ENCODE data around the gene RAB5A.
"Not testable (repeated sequence)": the region's sequence is repeated elsewhere in the genome, so short reads cannot be mapped to it uniquely, and the experiment has no call there.

The RAB5A gene

DNA sequence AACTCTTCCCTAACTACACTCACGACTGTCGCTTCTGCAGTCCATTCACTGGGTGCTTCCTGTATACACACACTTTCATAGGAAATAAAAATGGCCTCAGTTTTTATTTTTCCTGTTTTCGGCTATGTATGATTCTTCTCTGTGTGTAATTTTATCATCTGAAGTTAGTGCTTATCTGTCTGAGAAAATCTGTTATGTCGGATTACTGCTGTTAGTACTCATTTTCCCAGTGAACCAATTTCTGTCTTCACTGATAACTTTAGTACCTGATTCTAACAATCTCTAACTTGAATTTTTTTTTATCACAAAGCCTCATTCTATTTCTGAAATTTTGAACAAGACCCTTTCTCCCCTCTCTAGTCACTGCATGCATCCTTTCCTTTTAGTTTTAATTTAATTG lies 20.9 kb downstream of the RAB5A start:
- Histone ChIP-seq H3K14ac (ENCODE audit: low read length) (no peak overlapping the region), H2BK12ac (ENCODE audit: low read length) (no peak overlapping the region), H3K4me3 (ENCODE audit: low read depth, low read length) (no peak overlapping the region), H3K4ac (ENCODE audit: low read depth, low read length) (no peak overlapping the region), H3K4me1 (ENCODE audit: control insufficient read depth in 1 of 2, insufficient read depth in 2 of 2, low read length in 2 of 2) (no peaks in the 10 kb centered on the region), H3K27ac (ENCODE audit: low read depth, low read length) (no peak overlapping the region), H3K79me2 (ENCODE audit: control insufficient read depth, insufficient read depth, low read length, poor library complexity) (peaks cover 4% of the 10 kb centered on the region), H4K8ac (ENCODE audit: low read depth, low read length) (no peak overlapping the region), H2AFZ (ENCODE audit: insufficient read depth, low read length, poor library complexity) (no peak overlapping the region), H4K91ac (ENCODE audit: low read depth, low read length) (no peak overlapping the region), H2BK5ac (ENCODE audit: low read depth, low read length, poor library complexity) (no peak overlapping the region), H3K23ac (ENCODE audit: low read length) (no peak overlapping the region), H3K18ac (ENCODE audit: low read length) (no peak overlapping the region), H4K12ac (ENCODE audit: low read depth, low read length) (no peak overlapping the region), H2BK120ac (ENCODE audit: insufficient read depth, low read length, poor library complexity) (no peak overlapping the region), H2AK5ac (ENCODE audit: low read length) (no peak overlapping the region), H3K9me3 (ENCODE audit: insufficient read depth, low read depth, low read length) (no peaks in the 10 kb centered on the region), H3K4me2 (ENCODE audit: low read length) (no peak overlapping the region), H3K36me3 (ENCODE audit: control insufficient read depth in 1 of 2, insufficient read depth in 2 of 2, low read length in 2 of 2) (peaks cover 2 to 9% of the 10 kb centered on the region in 2 experiments), H3K9ac (ENCODE audit: low read length) (no peak overlapping the region), H3K27me3 (ENCODE audit: insufficient read depth, low read length) (no peaks in the 10 kb centered on the region), H3K79me1 (ENCODE audit: low read length) (no peaks in the 10 kb centered on the region)
- DNase-seq = no peak
- no CpG with 5 or more reads among the region's 4 CpGs for WGBS (ENCODE audit: extremely low coverage, insufficient coverage, insufficient read length)

DNA sequence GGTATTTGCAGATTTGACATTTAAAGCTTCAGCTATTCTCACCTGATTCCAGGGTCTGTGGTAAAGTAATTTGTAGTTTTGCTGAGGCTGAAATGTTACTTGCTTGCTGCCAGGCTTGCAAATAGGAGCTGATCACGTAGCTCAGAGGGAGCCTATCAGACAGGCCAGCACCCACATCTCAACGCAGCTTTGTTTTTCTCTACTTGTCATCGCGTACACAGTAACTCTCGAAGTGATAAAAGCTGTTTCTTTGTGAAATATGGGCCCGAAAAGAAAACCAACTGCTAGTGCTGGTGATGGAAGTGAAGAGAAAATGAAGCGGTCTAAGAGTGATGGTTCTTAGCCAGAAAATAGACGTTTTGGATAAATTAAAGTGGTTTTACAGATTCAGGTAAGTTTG lies 23.4 kb downstream of the RAB5A start:
- Histone ChIP-seq H3K36me3 (ENCODE audit: control insufficient read depth in 1 of 2, insufficient read depth in 2 of 2, low read length in 2 of 2) (peaks cover 9 to 16% of the 10 kb centered on the region in 2 experiments), H3K23ac (ENCODE audit: low read length) (no peak overlapping the region), H3K18ac (ENCODE audit: low read length) (no peak overlapping the region), H4K91ac (ENCODE audit: low read depth, low read length) (no peak overlapping the region), H3K14ac (ENCODE audit: low read length) (no peak overlapping the region), H2AFZ (ENCODE audit: insufficient read depth, low read length, poor library complexity) (no peak overlapping the region), H3K9me3 (ENCODE audit: insufficient read depth, low read depth, low read length) (no peaks in the 10 kb centered on the region), H4K12ac (ENCODE audit: low read depth, low read length) (no peak overlapping the region), H3K9ac (ENCODE audit: low read length) (no peak overlapping the region), H3K4me1 (ENCODE audit: control insufficient read depth in 1 of 2, insufficient read depth in 2 of 2, low read length in 2 of 2) (no peaks in the 10 kb centered on the region), H4K8ac (ENCODE audit: low read depth, low read length) (no peak overlapping the region), H2BK12ac (ENCODE audit: low read length) (no peak overlapping the region), H2AK5ac (ENCODE audit: low read length) (no peak overlapping the region), H3K79me2 (ENCODE audit: control insufficient read depth, insufficient read depth, low read length, poor library complexity) (peaks cover 4% of the 10 kb centered on the region), H3K4ac (ENCODE audit: low read depth, low read length) (no peak overlapping the region), H3K4me3 (ENCODE audit: low read depth, low read length) (no peak overlapping the region), H2BK120ac (ENCODE audit: insufficient read depth, low read length, poor library complexity) (no peak overlapping the region), H3K27ac (ENCODE audit: low read depth, low read length) (no peak overlapping the region), H3K79me1 (ENCODE audit: low read length) (no peaks in the 10 kb centered on the region), H3K27me3 (ENCODE audit: insufficient read depth, low read length) (no peaks in the 10 kb centered on the region), H3K4me2 (ENCODE audit: low read length) (no peak overlapping the region), H2BK5ac (ENCODE audit: low read depth, low read length, poor library complexity) (no peak overlapping the region)
- WGBS (ENCODE audit: extremely low coverage, insufficient coverage, insufficient read length) = no CpG with 5 or more reads among the region's 8 CpGs
- DNase-seq = no peak

- Histone ChIP-seq H2AK5ac (ENCODE audit: low read length) (no peak overlapping the region), H2BK12ac (ENCODE audit: low read length) (no peak overlapping the region), H3K27ac (ENCODE audit: low read depth, low read length) (no peak overlapping the region), H3K79me1 (ENCODE audit: low read length) (no peaks in the 10 kb centered on the region), H3K4ac (ENCODE audit: low read depth, low read length) (no peak overlapping the region), H2BK120ac (ENCODE audit: insufficient read depth, low read length, poor library complexity) (no peak overlapping the region), H3K36me3 (ENCODE audit: control insufficient read depth in 1 of 2, insufficient read depth in 2 of 2, low read length in 2 of 2) (peaks cover 15 to 16% of the 10 kb centered on the region in 2 experiments), H3K9me3 (ENCODE audit: insufficient read depth, low read depth, low read length) (no peaks in the 10 kb centered on the region), H3K23ac (ENCODE audit: low read length) (no peak overlapping the region), H4K12ac (ENCODE audit: low read depth, low read length) (no peak overlapping the region), H3K79me2 (ENCODE audit: control insufficient read depth, insufficient read depth, low read length, poor library complexity) (peaks cover 2% of the 10 kb centered on the region), H2AFZ (ENCODE audit: insufficient read depth, low read length, poor library complexity) (no peak overlapping the region), H4K8ac (ENCODE audit: low read depth, low read length) (no peak overlapping the region), H3K18ac (ENCODE audit: low read length) (no peak overlapping the region), H3K4me1 (ENCODE audit: control insufficient read depth in 1 of 2, insufficient read depth in 2 of 2, low read length in 2 of 2) (no peaks in the 10 kb centered on the region), H3K14ac (ENCODE audit: low read length) (no peak overlapping the region), H2BK5ac (ENCODE audit: low read depth, low read length, poor library complexity) (no peak overlapping the region), H3K27me3 (ENCODE audit: insufficient read depth, low read length) (no peaks in the 10 kb centered on the region), H4K91ac (ENCODE audit: low read depth, low read length) (no peak overlapping the region), H3K9ac (ENCODE audit: low read length) (no peak overlapping the region), H3K4me2 (ENCODE audit: low read length) (no peak overlapping the region), H3K4me3 (ENCODE audit: low read depth, low read length) (no peak overlapping the region)
- no CpG with 5 or more reads among the region's 3 CpGs for WGBS (ENCODE audit: extremely low coverage, insufficient coverage, insufficient read length)
- DNase-seq = peak; percentile 54 to 97
Observed at GRCh38 chr3:19972054-19972453, 25.2 kb downstream of the RAB5A start.

DNA sequence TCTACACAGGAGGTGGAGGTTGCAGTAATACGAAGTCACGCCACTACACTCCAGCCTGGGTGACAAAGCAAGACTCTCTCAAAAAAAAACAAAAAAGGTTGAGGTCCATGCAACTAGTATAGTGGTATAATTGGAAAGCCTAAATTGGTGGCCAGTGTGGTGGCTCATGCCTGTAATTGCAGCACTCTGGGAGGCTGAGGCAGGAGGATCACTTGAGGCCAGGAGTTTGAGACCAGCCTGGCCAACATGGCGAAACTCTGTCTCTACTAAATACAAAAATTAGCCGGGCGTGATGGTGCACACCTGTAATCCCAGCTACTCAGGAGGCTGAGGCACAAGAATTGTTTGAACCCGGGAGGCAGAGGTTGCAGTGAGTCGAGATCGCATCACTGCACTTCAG lies 42.0 kb downstream of the RAB5A start:
- H3K36me3 ChIP-seq (ENCODE audit: control insufficient read depth in 1 of 2, insufficient read depth in 2 of 2, low read length in 2 of 2); H3K79me1 ChIP-seq (ENCODE audit: low read length); H2BK5ac ChIP-seq (ENCODE audit: low read depth, low read length, poor library complexity); DNase-seq; H3K27me3 ChIP-seq (ENCODE audit: insufficient read depth, low read length); H3K4me3 ChIP-seq (ENCODE audit: low read depth, low read length); H3K4me1 ChIP-seq (ENCODE audit: control insufficient read depth in 1 of 2, insufficient read depth in 2 of 2, low read length in 2 of 2); H4K12ac ChIP-seq (ENCODE audit: low read depth, low read length); H3K23ac ChIP-seq (ENCODE audit: low read length); H3K18ac ChIP-seq (ENCODE audit: low read length); H3K9ac ChIP-seq (ENCODE audit: low read length); H2BK120ac ChIP-seq (ENCODE audit: insufficient read depth, low read length, poor library complexity); H3K9me3 ChIP-seq (ENCODE audit: insufficient read depth, low read depth, low read length); H4K91ac ChIP-seq (ENCODE audit: low read depth, low read length); H3K4ac ChIP-seq (ENCODE audit: low read depth, low read length); H3K27ac ChIP-seq (ENCODE audit: low read depth, low read length); H3K4me2 ChIP-seq (ENCODE audit: low read length); H3K14ac ChIP-seq (ENCODE audit: low read length); H2AFZ ChIP-seq (ENCODE audit: insufficient read depth, low read length, poor library complexity); H3K79me2 ChIP-seq (ENCODE audit: control insufficient read depth, insufficient read depth, low read length, poor library complexity); H4K8ac ChIP-seq (ENCODE audit: low read depth, low read length); H2AK5ac ChIP-seq (ENCODE audit: low read length); H2BK12ac ChIP-seq (ENCODE audit: low read length): not testable (repeated sequence)
- no CpG with 5 or more reads among the region's 8 CpGs for WGBS (ENCODE audit: extremely low coverage, insufficient coverage, insufficient read length)

All from trophoblast cell (in vitro differentiated cells and primary cell).